GM21367 (cell line): Measurements from ENCODE around the gene CLEC11A.

ENCODE experiments used
- ATAC-seq: cut with Tn5 transposase; IDR thresholded peaks from one replicate; pipeline ENCODE4 v1.9.1; 2021; ENCODE audit not compliant: unreplicated experiment

Gene CLEC11A

GRCh38 chr19:50703915-50704796 lies 19.0 kb upstream of the CLEC11A start:
- no peak for ATAC-seq

GRCh38 chr19:50705422-50706019 lies 17.6 kb upstream of the CLEC11A start:
- ATAC-seq: no peak

DNA sequence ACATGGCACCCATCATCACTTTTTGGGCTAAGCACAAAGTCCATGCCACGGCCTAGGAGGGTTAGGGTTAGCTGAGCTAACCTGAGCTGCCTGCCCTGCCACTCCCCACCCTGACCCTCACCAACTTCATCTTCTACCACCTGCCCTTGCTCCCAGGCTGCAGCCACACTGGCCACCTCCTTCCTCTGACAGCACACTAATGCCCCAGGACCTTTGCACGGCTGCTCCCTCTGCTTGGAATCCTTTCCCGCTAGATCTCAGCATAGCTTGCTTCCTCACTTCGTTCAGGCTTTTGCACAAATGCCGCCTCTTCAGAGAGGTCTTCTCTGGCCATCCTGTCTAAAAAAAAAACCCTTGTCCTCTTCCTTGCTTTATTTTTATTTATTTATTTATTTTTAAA lies 16.8 kb upstream of the CLEC11A start:
- no peak for ATAC-seq

- ATAC-seq: no peak
These were observed 14.8 kb upstream of the CLEC11A start for GRCh38 chr19:50708179-50708879.

DNA sequence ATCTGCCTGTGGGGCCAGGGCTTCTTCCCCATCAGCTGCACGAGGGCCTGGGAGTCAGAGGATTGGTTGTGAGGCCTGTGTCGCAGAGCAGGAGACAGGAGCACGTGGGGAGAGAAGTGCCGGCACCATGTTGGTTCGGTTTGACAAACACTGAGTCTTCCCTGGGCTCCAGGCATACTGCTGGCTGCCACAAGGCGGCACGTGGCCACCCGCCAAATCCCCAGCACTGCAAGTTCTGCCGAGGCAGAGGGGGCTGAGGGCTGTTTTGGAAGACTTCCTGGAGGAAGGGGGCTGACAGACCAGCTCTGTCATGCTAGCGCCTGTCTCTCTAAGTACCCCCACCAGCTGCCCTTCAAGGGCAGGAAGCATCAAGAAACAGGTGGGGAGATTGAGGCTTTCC lies 13.1 kb upstream of the CLEC11A start:
- ATAC-seq: no peak

DNA sequence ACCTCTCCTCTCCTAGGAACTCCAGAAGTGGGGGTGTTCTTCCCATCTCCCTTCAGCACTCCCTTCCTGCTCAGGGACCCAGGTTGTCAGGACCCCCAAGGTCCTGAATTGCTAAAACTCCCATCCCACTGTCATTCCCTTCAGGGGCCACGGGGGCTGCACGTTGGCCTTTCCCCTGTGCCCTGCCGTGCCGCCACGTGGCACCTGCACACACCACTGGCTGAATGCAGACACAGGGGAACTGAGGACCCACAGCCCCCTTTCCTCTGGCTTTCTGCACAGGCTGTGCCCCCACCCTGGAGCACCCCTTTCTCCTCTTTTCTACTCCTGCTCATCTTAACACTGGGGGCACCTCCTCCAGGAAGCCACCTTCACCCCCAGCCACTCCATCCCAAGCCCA lies 12.6 kb upstream of the CLEC11A start:
- no peak for ATAC-seq

DNA sequence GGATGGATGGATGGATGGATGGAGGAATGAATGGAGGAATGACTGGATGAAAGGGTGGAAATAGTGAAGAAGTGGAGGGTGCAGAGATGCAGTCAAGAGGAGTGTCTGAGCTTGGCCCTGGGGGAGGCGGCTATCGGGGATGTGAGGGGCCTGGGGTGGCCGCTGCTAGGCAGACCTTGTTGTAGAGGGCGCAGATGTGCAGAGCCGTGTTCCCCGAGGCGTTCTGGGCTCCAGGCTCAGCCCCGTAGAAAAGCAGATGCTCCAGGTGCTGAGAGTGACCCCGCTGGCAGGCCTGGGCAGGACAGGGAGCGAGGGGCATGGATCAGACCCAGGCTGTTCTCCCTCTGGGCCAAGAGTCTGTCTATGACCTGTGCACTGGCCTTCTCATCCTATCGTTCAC lies 12.0 kb upstream of the CLEC11A start:
- ATAC-seq: no peak

GRCh38 chr19:50711805-50712204 lies 11.4 kb upstream of the CLEC11A start:
- ATAC-seq: no peak

DNA sequence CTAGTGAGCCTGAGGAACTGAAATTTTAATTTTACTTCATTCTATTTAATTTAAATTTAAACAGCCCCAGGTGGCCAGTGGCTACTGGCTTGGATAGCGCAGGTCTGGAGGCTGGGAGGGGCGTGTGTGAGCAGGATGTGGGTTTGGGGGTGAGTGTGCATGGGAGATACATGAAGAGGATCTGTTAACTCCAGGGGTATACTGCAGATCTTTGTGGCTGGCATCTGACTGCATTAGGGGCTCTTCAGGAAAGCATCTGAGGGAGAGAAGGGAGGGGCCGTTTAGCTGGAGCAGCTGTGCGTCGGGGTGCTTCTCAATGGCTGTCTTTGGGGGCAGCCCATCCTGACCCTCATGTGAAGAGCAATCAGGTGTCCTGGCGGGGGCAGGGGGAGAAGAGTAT lies 10.3 kb upstream of the CLEC11A start:
- no peak for ATAC-seq

GRCh38 chr19:50713556-50714236 lies 9.5 kb upstream of the CLEC11A start:
- no peak for ATAC-seq

- no peak for ATAC-seq
These were observed 6.8 kb upstream of the CLEC11A start for GRCh38 chr19:50716178-50717025.

DNA sequence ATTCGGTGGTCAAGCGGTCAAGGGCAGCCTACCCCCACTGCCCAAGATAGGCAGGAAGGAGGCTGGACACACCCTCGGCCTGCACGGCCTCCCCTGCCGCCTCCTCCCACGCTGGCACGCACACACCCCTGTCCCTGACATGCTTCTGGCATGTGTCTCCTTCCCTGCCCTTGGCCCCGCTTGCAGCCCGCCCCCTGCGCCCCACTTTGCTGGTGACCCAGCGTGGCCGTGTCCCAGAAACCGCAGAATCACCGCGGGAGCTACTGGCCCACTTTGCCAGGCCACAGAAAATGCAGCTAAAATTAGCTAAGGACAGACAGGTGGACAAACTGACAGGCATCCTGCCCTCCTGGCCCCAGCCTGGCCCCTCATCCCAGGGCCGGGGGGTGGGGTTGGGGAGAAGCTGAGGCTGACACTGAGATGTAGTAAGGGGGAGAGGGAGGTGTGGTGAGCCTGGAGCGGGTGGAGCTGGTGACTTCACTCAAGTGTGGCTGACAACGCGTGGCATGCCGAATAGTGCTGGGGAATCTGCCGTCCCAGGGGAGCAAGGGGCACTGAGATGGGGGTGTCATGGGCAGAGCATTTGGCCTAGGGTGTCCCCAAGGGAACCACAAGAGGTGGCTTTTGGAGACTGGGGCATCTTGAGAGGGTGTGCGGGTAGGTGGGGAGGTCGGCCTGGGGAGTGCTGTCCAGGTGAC lies 6.0 kb upstream of the CLEC11A start:
- no peak for ATAC-seq

DNA sequence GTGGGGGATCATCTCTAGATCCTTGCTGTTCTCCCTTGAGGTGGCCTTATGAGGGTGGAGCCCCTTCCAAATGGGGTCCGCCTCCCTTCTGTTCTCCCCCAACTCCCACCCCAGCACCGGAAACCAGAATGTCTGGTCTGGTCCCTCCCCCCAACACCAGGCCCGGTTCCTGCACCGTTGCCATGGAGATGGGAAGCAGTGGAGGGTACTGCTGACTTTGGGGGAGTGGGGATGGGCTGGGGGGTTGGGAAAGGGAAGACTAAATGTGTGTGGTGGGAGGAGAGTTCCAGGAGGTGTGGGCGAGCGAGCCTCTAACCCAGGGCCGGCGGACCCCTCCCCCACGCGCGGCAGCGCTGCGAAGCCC lies 5.3 kb upstream of the CLEC11A start:
- ATAC-seq: no peak

- ATAC-seq: no peak
These were observed 4.7 kb upstream of the CLEC11A start for GRCh38 chr19:50718255-50719118.

DNA sequence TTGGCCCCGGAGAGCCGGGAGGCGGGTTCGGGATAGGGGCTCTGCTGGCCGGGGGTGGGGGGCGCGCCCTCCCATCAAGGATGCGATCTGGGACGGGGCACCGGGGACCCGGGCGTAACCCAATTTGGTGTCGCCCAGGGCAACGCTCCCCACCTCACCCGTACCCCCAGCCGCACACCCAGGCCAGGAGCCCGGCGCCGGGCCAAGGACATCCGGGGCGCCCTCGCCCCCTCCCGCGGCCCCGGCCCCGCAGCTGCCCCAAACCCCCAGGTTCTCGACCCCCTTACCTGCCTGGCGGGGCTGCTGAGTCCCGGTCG lies 4.1 kb upstream of the CLEC11A start:
- ATAC-seq: no peak

GRCh38 chr19:50719566-50719965 lies 3.6 kb upstream of the CLEC11A start, which contains the start of gene SHANK1:
Gene SHANK1, minus strand, starts transcription at chr19:50719802. Its CDS starts 2,883 bp downstream, at chr19:50716919.
- no peak for ATAC-seq

DNA sequence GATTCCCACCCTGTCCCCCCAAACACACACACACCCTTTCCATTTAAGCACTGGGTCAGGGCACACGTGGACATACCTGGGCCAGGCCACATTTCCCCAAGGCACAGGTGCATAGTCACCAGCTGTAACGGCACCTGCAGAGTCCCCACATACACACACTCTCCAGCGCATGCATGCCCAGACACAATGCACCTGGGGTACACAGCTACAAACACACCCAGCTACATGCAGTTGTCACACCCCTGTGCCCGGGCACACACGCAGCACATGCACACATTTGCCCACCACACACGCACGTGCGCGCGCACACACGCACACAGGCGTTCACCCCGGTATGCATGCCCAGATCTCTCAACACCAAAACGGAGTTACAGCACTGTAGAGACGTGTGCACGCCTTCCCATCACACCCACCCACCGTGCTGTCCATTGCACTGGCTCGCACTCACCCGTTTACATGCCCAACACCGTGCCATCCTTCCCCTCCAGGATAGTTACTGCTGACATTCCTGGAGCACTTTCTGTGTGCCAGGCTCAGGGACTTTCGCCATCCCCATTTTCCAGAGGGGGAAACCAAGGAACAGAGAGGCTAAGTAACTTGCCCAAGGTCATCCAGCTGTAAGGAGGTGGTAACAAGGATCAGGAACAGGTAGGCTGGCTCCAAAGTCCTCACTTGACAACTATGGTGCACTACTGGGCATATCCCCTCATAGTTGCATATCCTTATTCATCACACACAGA lies 2.8 kb upstream of the CLEC11A start:
- no peak for ATAC-seq

DNA sequence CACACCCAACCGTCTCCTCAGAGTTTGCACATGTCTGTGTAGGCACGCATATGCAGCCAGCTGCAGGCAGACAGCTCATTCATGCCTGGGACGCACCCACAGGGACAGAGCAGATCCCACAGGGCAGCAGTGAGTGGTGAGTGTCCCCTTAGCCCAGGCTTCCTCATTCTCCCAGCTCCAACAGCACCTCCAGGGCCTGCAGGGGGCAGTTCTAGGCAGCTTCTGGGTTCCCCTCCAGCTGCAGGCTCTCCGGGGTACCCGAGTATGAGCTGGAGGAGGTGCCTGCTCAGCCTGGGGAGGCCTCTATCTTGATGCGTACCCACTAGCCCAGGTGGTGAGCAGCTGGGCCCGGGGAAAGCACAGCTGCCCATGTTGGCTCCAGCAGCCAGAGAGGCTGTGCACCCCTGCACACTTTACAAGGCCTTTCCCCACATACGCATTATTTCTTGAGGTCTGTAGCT lies 2.2 kb upstream of the CLEC11A start:
- no peak for ATAC-seq
